ENCODE data around the gene PLA1A. TPM values are rescaled to one million over a fixed set of nuclear protein-coding genes. Genes with fewer than 3 reads are reported as not detected.

Gene PLA1A
- total and polyA plus RNA-seq, 10 of the 15 experiments (the other 5 are each of a cell fraction or from before 2014, with no cell fraction given), result 2.9 to 106 (median 4.8) TPM

- TF ChIP-seq, protein P1, sequence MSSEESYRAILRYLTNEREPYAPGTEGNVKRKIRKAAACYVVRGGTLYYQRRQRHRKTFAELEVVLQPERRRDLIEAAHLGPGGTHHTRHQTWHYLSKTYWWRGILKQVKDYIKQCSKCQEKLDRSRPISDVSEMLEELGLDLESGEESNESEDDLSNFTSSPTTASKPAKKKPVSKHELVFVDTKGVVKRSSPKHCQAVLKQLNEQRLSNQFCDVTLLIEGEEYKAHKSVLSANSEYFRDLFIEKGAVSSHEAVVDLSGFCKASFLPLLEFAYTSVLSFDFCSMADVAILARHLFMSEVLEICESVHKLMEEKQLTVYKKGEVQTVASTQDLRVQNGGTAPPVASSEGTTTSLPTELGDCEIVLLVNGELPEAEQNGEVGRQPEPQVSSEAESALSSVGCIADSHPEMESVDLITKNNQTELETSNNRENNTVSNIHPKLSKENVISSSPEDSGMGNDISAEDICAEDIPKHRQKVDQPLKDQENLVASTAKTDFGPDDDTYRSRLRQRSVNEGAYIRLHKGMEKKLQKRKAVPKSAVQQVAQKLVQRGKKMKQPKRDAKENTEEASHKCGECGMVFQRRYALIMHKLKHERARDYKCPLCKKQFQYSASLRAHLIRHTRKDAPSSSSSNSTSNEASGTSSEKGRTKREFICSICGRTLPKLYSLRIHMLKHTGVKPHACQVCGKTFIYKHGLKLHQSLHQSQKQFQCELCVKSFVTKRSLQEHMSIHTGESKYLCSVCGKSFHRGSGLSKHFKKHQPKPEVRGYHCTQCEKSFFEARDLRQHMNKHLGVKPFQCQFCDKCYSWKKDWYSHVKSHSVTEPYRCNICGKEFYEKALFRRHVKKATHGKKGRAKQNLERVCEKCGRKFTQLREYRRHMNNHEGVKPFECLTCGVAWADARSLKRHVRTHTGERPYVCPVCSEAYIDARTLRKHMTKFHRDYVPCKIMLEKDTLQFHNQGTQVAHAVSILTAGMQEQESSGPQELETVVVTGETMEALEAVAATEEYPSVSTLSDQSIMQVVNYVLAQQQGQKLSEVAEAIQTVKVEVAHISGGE (CRISPR knock-in tag; IDR thresholded peaks at IDR 0.05), result no peak
- TF ChIP-seq CEBPB (IDR thresholded peaks at IDR 0.05; ENCODE audit: borderline replicate concordance in 1 of 2, low read depth in 2 of 2, low read length in 2 of 2) (no peak), MTA2 (IDR thresholded peaks at IDR 0.05; ENCODE audit: low read depth) (peak; percentile 63; the same call in 1 of the 2 replicates), POLR2A (IDR thresholded peaks at IDR 0.05; ENCODE audit: low read depth, low read length) (no peak), TCF3 (IDR thresholded peaks at IDR 0.05; ENCODE audit: borderline replicate concordance, insufficient read depth, low read depth, low read length) (no peak), PBX3 (IDR thresholded peaks at IDR 0.05; ENCODE audit: insufficient replicate concordance, low read depth, low read length) (no peak), E4F1 (IDR thresholded peaks at IDR 0.05; ENCODE audit: borderline replicate concordance, partially characterized antibody) (no peak), NFYB (IDR thresholded peaks at IDR 0.05; ENCODE audit: insufficient read depth, low read depth, low read length) (no peak), PAX8 (IDR thresholded peaks at IDR 0.05) (no peak), BHLHE40 (IDR thresholded peaks at IDR 0.05; ENCODE audit: borderline replicate concordance in 1 of 2, low read depth in 2 of 2, low read length in 1 of 2) (0 out of 4 replicates have a peak, but pooled peaks of 1 of the 2 experiments have one; percentile 3), IKZF2 (IDR thresholded peaks at IDR 0.05) (peak; percentile 68 to 73), PML (IDR thresholded peaks at IDR 0.05; ENCODE audit: low read length) (no peak; the same call in 1 of the 2 replicates), RFX5 (IDR thresholded peaks at IDR 0.05; ENCODE audit: low read depth, low read length) (no peak), PRDM15 (CRISPR knock-in tag; IDR thresholded peaks at IDR 0.05) (no peak), EED (IDR thresholded peaks at IDR 0.05; ENCODE audit: low read depth) (peak; percentile 74), IKZF1 (conservative IDR thresholded peaks at IDR 0.05) (peak; percentile 48; the same call in 1 of the 2 replicates)
- TF ChIP-seq, protein P2, sequence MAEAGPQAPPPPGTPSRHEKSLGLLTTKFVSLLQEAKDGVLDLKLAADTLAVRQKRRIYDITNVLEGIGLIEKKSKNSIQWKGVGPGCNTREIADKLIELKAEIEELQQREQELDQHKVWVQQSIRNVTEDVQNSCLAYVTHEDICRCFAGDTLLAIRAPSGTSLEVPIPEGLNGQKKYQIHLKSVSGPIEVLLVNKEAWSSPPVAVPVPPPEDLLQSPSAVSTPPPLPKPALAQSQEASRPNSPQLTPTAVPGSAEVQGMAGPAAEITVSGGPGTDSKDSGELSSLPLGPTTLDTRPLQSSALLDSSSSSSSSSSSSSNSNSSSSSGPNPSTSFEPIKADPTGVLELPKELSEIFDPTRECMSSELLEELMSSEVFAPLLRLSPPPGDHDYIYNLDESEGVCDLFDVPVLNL (IDR thresholded peaks at IDR 0.05; ENCODE audit: low read depth, low read length), result no peak
These were observed 869 bp downstream of the PLA1A start (continued) for GRCh38 chr3:119598410-119599098.

Data from GM12878 (cell line).